LHCN-M2 (cell line): ENCODE data around the gene IL36A. TPM values are rescaled to one million over a fixed set of nuclear protein-coding genes. Genes with fewer than 3 reads are reported as not detected.

Experiments used
- DNase-seq: peaks from one replicate; pipeline ENCODE4 v3.0.0-alpha.2; 2012; ENCODE audit warnings: low read depth
- total RNA-seq: library from RNA; depleted of rRNA; stranded (reverse); fragments of >200 nt; gene quantifications from 2 replicates; pipeline ENCODE4 v1.2.3, GENCODE V29; 2014; rRNA removed

IL36A gene
- total RNA-seq, 1 experiment from 2014 or later, result not detected

- DNase-seq, result no peak
Measured at GRCh38 chr2:113050921-113051895, 45.9 kb downstream of the IL36A start.

GRCh38 chr2:113052396-113052917 lies 47.2 kb downstream of the IL36A start, which contains the start of gene IL36B:
IL36B (minus strand) TSS chr2:113052867.
- no peak for DNase-seq

GRCh38 chr2:113053666-113054065 lies 48.4 kb downstream of the IL36A start:
- DNase-seq, result no peak

GRCh38 chr2:113054066-113054465 lies 48.8 kb downstream of the IL36A start:
- no peak for DNase-seq

GRCh38 chr2:113056521-113056920 lies 51.3 kb downstream of the IL36A start:
- DNase-seq, result no peak

- no peak for DNase-seq
Measured at GRCh38 chr2:113057117-113057516, 51.9 kb downstream of the IL36A start.

Other genes with a start within 250 kb of the IL36A start
- gene CKAP2L, start 240.8 kb upstream of the IL36A start, total RNA-seq, result 23.9 and 33.2 TPM in 2 replicates
- gene IL1A, start 221.0 kb upstream of the IL36A start, total RNA-seq, result not detected in 2 replicates
- 0.06 and 0.86 TPM in 2 replicates for gene IL1B, start 168.7 kb upstream of the IL36A start, total RNA-seq
- 0.75 TPM in 1 of 2 replicates, not detected in the other for gene IL37, start 94.3 kb upstream of the IL36A start, total RNA-seq
- gene IL36G, start 27.5 kb upstream of the IL36A start, total RNA-seq, result not detected in 2 replicates
- not detected in 2 replicates for gene IL36B, start 47.4 kb downstream of the IL36A start, total RNA-seq
- not detected in 2 replicates for gene IL36RN, start 53.7 kb downstream of the IL36A start, total RNA-seq
- gene IL1F10, start 62.5 kb downstream of the IL36A start, total RNA-seq, result not detected in 2 replicates
- gene IL1RN, start 122.1 kb downstream of the IL36A start, total RNA-seq, result not detected in 2 replicates
- gene PSD4, start 168.5 kb downstream of the IL36A start, total RNA-seq, result 1.0 and 1.5 TPM in 2 replicates